ENCODE results near the gene PHF11.
"Not testable (repeated sequence)": the region's sequence is repeated elsewhere in the genome, so short reads cannot be mapped to it uniquely, and the experiment has no call there.

PHF11 gene

GRCh38 chr13:49550942-49551644 is 55.3 kb downstream of the PHF11 start:
- DNase-seq = no peak

DNA sequence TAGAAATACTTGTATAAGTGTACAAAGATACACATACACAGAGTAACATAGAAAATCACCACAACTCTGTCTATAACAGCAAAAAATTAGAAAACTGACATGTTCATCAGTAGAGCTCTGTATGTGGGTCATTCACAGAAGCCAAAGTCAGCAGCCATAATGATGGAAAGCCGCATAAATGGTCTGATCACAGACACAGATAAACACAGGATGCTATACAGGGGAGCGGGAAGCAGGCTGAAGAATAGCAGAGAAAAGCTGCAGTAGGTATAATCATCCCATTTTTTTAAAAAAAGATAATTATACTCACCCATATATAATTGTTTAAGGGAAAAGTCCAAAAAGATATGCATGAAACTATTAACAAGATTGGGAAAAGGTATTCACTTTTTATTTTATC is 58.1 kb downstream of the PHF11 start:
- no peak for DNase-seq

- DNase-seq = no peak
These were observed 58.6 kb downstream of the PHF11 start for GRCh38 chr13:49554387-49554786.

GRCh38 chr13:49559006-49559405 is 63.3 kb downstream of the PHF11 start:
- no peak for DNase-seq

- DNase-seq = no peak
These were observed 64.7 kb downstream of the PHF11 start for GRCh38 chr13:49560270-49561061.

GRCh38 chr13:49561062-49561410 is 65.3 kb downstream of the PHF11 start:
- DNase-seq = no peak

GRCh38 chr13:49563516-49563915 is 67.8 kb downstream of the PHF11 start:
- DNase-seq = no peak

DNA sequence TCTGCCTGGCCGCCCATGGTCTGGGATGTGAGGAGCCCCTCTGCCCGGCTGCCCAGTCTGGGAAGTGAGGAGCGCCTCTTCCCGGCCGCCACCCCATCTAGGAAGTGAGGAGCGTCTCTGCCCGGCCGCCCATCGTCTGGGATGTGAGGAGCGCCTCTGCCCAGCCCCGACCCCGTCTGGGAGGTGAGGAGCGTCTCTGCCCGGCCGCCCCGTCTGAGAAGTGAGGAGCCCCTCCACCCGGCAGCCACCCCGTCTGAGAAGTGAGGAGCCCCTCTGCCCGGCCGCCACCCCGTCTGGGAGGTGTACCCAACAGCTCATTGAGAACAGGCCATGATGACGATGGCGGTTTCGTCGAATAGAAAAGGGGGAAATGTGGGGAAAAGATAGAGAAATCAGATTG is 69.7 kb downstream of the PHF11 start:
- DNase-seq = not testable (repeated sequence)

- DNase-seq = no peak
These were observed 70.7 kb downstream of the PHF11 start for GRCh38 chr13:49566461-49566860.

- DNase-seq = no peak
These were observed 71.7 kb downstream of the PHF11 start for GRCh38 chr13:49567491-49567890.

- no peak for DNase-seq
These were observed 74.4 kb downstream of the PHF11 start for GRCh38 chr13:49569993-49570689.

GRCh38 chr13:49571299-49572240 is 75.8 kb downstream of the PHF11 start:
- no peak for DNase-seq
